Dedifferentiated amniotic fluid mesenchymal stem cell (primary cell): ENCODE data around the gene OGFRL1.

Source experiments
- DNase-seq: peaks from one replicate; pipeline ENCODE4 v3.0.0-alpha.2; 2016; ENCODE audit errors: extremely low spot score

The OGFRL1 gene

GRCh38 chr6:71287038-71287437 lies 1.6 kb upstream of the OGFRL1 start:
- no peak for DNase-seq

- DNase-seq, result no peak
Observed at GRCh38 chr6:71287926-71288227, 734 bp upstream of the OGFRL1 start.

- no peak for DNase-seq
Observed at GRCh38 chr6:71289039-71289801, 609 bp downstream of the OGFRL1 start.

DNA sequence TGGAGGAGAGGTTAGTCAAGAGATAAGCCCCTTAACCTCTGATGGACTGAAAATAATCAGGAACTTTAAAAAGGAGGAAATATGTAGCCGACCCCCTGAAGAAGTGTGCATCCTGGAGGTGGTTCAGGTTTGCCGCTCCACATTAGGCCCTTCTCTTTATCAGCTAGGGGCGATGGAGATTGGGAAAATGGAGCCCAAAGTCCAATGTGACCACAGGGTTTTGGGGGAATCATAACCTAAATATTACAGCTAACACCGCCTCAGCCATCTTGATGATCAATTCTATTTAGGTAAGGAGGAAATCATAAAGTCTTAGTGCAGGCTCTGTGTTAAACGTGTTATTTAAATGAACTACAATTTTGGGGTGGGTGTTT lies 1.2 kb downstream of the OGFRL1 start:
- DNase-seq, result no peak

GRCh38 chr6:71290611-71291010 lies 2.0 kb downstream of the OGFRL1 start:
- DNase-seq, result no peak

GRCh38 chr6:71292001-71292400 lies 3.4 kb downstream of the OGFRL1 start:
- DNase-seq, result no peak

DNA sequence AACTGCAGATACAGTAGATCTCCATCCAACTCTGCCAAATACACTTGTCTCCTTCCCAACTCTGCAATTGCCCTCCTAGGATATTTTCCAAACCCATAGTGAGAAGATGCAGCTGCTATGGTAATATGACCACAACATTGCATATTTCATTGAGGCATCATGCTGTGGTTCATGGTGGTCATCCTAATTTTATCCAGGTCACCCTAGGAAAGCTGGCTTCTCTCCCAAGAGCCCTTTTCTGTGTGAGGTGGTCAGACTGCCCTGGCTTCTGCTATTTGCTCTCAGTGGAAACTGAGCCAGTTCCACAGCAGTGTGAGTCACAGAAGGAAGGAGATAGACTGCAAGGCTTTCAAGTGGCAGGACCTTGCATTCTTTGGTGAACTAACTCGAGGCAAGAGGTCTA lies 5.5 kb downstream of the OGFRL1 start:
- DNase-seq, result peak; percentile 50

GRCh38 chr6:71298459-71298858 lies 9.8 kb downstream of the OGFRL1 start:
- no peak for DNase-seq

DNA sequence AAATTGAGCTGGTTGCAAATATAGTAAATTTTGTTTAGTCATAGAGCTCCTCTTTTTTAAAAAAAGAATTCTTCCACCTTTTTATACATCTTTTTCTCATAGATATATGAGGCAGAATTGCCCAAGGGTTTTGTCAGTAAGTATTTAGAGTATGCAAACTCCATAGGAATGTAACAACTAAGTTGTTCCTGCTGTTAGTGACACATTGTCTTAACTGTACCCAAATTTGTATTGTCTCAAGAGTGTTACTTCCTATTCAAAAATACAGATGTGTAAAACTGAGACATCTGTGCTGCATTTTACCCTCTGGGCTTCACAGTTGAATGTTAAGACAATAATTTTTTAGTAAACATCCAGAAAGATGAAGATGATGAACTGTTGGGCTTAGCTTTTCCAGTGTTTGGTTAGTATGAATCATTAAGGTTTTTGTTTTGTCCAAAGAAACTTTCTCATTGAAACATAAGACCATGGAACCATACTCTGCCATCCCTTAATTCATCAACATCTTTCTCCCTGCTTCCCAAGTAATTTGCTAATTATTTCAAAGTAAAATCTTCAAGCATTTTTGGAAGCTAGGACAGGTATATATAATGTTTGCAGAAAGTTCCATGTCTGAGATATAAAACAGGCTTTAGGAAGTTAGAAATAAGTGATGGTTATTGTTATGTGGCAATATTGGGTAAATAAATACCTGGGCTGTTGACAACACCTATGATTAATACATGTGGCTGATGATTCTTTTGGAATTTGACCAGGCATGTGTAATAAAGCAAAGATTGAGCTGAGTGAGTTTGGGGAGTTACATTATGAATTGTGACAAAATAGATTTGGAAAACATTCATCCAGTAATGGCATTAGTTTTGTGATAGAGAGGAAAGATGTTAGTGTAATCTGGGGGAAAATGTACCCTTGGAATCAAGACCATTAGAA lies 11.2 kb downstream of the OGFRL1 start:
- no peak for DNase-seq

DNA sequence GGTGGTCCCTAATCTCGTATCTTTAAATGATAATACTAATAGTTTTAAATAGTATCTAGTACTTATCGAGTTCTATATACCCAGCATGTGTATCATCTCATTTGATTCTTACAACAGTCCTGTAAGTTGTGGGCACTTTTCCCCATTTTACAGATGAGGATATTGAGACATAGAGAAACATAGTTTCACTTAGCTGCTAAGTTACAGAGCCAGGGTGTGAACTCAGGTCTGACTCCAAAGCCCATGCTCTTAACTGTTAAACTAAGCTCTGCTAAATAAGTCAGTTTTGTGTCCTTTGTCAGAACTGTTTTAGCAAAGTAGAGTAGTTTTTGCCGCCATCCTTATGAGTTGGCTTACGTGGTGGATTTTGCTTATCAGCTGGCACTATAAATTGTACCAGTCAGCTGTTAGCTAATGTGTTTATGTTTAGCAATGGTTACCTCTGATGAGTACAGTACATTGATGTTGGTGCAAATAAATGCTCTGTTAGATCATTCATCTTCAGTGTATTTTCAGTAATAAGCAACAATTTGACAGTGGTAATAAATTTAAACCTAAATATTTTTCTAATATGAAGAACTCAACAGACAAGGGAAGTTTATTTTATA lies 12.1 kb downstream of the OGFRL1 start:
- no peak for DNase-seq

GRCh38 chr6:71301546-71301945 lies 12.9 kb downstream of the OGFRL1 start:
- no peak for DNase-seq

DNA sequence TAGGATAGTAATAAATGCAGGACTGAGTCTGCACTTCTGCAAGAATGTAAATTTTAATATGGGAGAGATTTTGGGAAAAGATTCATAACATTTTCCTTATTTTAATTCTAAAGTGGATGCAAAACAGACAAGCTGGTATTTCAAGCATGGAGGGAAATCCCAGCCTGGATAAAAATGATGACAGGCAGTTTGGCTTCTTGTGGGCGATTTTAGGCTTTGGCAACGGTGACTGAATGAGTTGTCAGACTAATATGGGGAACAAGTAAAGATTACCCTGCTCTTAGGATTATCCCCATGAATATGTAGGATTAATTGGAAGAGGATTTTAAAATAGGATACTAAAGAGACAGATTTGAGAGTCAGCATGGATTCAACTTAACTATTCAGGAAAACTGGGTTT lies 21.0 kb downstream of the OGFRL1 start:
- no peak for DNase-seq

DNA sequence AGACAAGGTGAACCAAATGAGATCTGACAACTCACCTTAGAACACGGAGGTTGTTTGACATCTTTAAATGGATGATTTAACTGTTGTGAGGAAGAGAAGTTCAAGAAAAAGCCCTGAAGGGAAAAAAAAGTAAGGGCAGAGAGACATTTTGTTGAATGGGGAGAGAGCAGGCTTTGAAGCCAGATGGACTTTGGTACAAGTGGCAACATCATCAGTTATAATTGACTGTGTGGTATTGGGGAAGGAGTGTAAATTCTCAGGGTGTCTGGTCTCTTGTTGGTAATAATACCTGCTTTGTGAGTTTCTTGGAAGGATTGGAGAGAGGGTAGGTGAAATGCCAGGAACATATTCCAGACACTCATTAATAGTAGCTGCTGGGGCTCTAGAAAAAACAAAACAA lies 21.6 kb downstream of the OGFRL1 start:
- no peak for DNase-seq

DNA sequence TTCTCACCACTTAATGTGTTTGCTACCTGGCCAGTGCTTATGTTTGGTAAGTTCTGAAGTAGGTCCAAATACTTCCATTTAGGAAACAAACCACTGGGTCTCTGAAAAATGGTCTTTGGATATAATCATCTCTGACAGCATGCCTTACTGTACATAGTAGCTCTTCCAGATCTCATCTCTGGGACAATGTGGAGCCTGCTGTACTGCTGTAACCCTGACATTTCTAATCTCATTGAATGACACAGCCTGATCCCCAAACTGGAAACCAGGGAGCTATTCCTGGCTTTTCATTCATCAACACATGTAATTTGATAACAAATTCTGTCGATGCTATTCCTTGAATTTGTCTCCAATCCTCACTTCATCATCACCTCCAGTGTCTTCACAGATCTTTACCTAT lies 23.5 kb downstream of the OGFRL1 start:
- no peak for DNase-seq

DNA sequence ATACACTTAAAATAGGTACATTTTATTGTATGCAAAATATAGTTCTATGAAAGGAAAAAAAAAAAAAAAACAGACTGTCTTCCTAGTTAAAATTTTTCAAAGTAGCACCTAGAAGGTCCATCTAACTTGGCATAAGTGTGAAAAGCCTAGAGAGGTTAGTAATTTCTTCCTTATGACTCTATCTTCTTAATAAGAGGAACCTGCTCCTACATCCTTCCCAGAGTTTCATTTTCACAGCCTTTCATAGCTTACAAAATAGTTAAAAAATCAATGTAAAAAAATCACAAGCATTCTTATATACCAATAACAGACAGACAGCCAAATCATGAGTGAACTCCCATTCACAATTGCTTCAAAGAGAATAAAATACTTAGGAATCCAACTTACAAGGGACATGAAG lies 28.8 kb downstream of the OGFRL1 start:
- DNase-seq, result no peak

DNA sequence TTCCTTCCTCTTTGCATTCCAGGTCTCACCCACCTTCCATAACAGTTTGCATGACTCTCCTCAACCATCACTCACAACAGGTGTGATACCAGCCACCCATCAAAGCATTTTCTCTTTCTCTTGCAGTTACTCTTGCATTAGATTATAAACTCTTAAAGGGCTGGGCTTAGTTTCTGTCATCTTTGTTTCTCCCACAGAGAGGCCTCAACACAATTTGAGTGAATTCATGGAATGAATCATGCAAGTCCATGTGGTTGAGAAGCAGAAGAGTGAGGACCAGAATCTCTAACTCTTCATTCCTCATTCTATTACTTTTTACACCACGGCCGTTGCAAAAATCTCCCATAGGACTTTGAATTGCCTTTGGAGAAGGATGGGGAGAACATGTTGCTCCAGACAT lies 31.4 kb downstream of the OGFRL1 start:
- no peak for DNase-seq

DNA sequence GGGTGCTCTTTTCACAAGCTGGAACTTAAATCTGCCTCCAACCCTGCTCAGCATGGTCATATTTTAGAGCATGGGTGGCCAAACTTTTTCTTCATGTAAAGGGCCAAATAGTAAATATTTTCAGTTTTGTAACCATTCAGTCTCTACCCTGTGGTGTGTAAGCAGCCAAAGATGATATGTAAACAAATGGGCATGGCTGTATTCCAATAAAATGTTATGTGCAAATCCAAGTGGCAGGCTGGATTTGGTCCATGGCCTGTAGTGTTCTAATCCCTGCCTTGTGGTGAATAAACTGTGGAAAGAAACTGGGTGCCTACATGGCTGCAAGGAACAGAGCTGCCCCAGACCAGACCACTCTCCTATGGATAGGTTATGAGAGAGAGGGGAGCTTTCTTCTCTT lies 32.7 kb downstream of the OGFRL1 start:
- DNase-seq, result no peak

DNA sequence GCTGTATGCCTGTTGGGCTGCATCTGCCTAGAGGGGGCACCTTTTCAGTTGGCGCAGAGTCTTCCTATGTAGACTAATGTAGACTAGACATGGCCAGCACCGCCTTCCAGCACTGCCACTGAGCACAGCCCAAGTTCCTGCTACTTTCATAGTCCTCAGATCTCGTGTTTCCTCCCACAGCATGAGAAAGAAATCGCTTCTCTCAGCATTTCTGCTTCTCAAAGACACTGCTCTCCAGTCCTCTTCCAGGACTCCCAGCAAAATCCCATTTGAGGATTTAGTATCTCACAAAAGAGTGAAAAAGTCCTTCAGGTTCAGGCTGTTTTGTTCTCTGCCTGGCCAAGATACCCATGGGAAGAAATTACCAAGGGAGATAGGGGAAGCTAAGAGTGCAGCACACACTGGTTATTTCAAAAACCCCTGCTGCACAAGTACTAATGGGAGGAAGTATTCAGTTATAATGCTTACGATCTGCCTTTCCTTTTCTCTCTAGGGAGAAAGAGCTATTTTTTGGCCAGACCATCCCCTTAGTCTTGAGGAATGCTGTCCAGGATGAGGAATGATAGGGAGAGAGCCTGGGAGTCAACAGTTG lies 35.7 kb downstream of the OGFRL1 start:
- DNase-seq, result no peak

GRCh38 chr6:71326611-71327010 lies 38.0 kb downstream of the OGFRL1 start:
- DNase-seq, result no peak

DNA sequence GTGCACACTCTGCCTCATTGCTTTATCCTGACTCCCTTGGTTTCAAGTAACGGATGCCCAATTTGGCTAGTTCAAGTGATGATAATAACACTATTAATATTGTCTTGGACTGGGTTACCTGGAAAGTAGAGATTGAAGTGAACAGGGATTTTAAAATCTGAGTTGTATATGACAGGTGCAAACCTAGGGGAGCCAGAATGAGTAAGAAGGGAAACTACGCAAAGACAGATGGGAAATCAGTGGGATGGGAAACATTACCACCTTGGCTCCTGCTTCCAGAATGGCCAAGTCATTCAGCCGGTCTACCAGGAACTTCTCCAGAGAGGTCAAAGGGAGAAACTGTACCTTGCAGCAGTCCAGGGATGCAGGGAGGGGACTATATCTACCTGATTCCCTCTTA lies 41.9 kb downstream of the OGFRL1 start:
- no peak for DNase-seq

GRCh38 chr6:71332012-71332411 lies 43.4 kb downstream of the OGFRL1 start:
- no peak for DNase-seq

DNA sequence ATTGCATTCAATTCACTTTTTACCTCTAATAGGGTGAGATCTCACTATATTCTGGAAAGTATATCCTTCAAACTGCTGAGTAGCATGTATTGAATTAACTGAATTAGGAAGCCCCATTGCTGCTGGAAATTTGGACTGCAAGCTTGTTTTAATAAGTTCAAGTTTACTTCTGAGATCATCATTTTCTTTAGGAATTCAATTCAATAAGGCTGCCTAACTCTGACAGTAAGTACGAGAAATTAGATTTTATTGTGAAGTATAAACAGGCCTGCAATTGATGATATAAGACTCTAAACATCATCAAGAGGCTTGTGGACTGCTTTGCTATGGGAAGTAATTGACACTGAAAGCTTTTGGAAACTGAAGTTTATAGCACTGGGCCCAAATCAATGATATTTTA lies 44.4 kb downstream of the OGFRL1 start:
- DNase-seq, result no peak

DNA sequence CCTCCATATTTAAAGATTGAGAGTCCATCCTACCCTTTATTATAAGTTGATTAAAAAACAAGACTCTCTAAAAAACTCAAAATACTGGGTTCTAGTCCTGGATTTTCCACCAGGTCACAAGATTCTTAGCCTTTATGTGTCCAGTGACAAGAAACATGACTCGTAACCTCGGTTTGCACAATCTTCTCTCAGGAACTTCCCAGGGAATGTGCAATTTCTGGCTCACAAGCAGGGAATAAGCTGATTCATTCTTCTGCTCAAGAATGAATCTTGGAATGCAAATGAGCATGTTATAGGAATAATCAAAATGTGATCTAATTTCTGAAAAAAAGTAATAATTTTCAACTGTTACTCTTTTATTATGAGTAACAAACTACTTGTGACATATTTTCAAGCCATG lies 45.1 kb downstream of the OGFRL1 start:
- DNase-seq, result peak; percentile 87
